K562 (cell line): ENCODE results near the gene IL12RB2.

Experiments used
- C11orf30 ChIP-seq: fragments of 450-650 bp; IDR thresholded peaks from 2 replicates; pipeline ENCODE4 v1.6.1; 2016; ENCODE audit warnings: low read depth, mild to moderate bottlenecking
- CBX1 ChIP-seq: sonication (generic); IDR thresholded peaks from 2 replicates; pipeline ENCODE4 v1.6.1; 2016; ENCODE audit warnings: antibody characterized with exemption, low read depth, mild to moderate bottlenecking
- CTCF ChIP-seq, 3 experiments: IDR thresholded peaks in 2 of 3; conservative IDR thresholded peaks in 1 of 3; 2 replicates each; pipeline ENCODE4 v1.5.1; 2011 to 2012; ENCODE audit warnings: low read length in 3 of 3, mild to moderate bottlenecking in 3 of 3, control low read depth in 2 of 3, improper control_type of control experiment in 1 of 3, inconsistent platforms in 1 of 3, low read depth in 1 of 3, mixed read lengths in 1 of 3, moderate library complexity in 1 of 3; ENCODE audit not compliant: insufficient read depth in 2 of 3
- ETV5 ChIP-seq: sonication (generic); formaldehyde crosslinking; IDR thresholded peaks from 2 replicates; pipeline ENCODE4 v1.4.0; 2020; ENCODE audit warnings: low read depth, mild to moderate bottlenecking, missing genetic modification reagents
- FOS ChIP-seq: IDR thresholded peaks from 3 replicates; pipeline ENCODE4 v1.6.1; 2011; ENCODE audit not compliant: insufficient read length; ENCODE audit errors: extremely low read depth
- NFRKB ChIP-seq: fragments of 450-650 bp; IDR thresholded peaks from 2 replicates; pipeline ENCODE4 v1.6.1; 2016; ENCODE audit warnings: low read depth
- POLR2AphosphoS2 ChIP-seq: IDR thresholded peaks from 2 replicates; pipeline ENCODE4 v1.6.1; 2012; ENCODE audit warnings: low read length, improper control_type of control experiment
- REST ChIP-seq, 2 experiments: fragments of 450-650 bp; formaldehyde crosslinking in 1 of 2; IDR thresholded peaks; 2 replicates each; pipeline versions ENCODE4 v1.4.0 to v1.6.1; 2014 to 2020; ENCODE audit warnings: mild to moderate bottlenecking in 2 of 2, borderline replicate concordance in 1 of 2, low read depth in 1 of 2
- SMAD4 ChIP-seq: fragments of 250-450 bp; sonication (Bioruptor Pico); conservative IDR thresholded peaks from 2 replicates; pipeline ENCODE4 v1.8.0; 2021; ENCODE audit warnings: inconsistent platforms, mild to moderate bottlenecking, moderate library complexity
- YY1 ChIP-seq, 3 experiments: IDR thresholded peaks; 2 replicates each; pipeline ENCODE4 v1.6.1; 2011; ENCODE audit warnings: low read length in 2 of 3, mild to moderate bottlenecking in 2 of 3, moderate library complexity in 2 of 3, borderline replicate concordance in 1 of 3, control low read depth in 1 of 3, low read depth in 1 of 3; ENCODE audit not compliant: insufficient read depth in 3 of 3, insufficient replicate concordance in 2 of 3, control insufficient read depth in 1 of 3, insufficient read length in 1 of 3; ENCODE audit errors: extremely low read depth in 1 of 3
- ZFX ChIP-seq: sonication (generic); formaldehyde crosslinking; IDR thresholded peaks from 2 replicates; pipeline ENCODE4 v1.8.0; 2022; ENCODE audit warnings: mild to moderate bottlenecking, missing genetic modification reagents, moderate library complexity
- ZKSCAN1 ChIP-seq: fragments of 150-350 bp; IDR thresholded peaks from 2 replicates; pipeline ENCODE4 v1.6.1; 2016; ENCODE audit warnings: low read depth, low read length
- ZNF232 ChIP-seq: sonication (generic); formaldehyde crosslinking; IDR thresholded peaks from 2 replicates; pipeline ENCODE4 v1.8.0; 2022; ENCODE audit warnings: mild to moderate bottlenecking, missing genetic modification reagents
- TF ChIP-seq, protein P1 (sequence below), 2 experiments: IDR thresholded peaks; 2 replicates each; pipeline ENCODE4 v1.6.1; 2011; ENCODE audit warnings: borderline replicate concordance in 1 of 2, control low read depth in 1 of 2, low read depth in 1 of 2, low read length in 1 of 2, mild to moderate bottlenecking in 1 of 2, mixed read lengths in 1 of 2, moderate library complexity in 1 of 2; ENCODE audit not compliant: insufficient read depth in 1 of 2, insufficient read length in 1 of 2, poor library complexity in 1 of 2, severe bottlenecking in 1 of 2; ENCODE audit errors: extremely low read depth in 1 of 2

GRCh38 chr1:67307251-67308060 is at the start of gene IL12RB2:
- TF ChIP-seq ETV5 (CRISPR knock-in tag) (no peak), CTCF (IDR thresholded peaks at IDR 0.05 in 2 of 3, conservative IDR thresholded peaks at IDR 0.05 in 1 of 3; ENCODE audit: insufficient read depth in 2 of 3, low read depth in 1 of 3, low read length in 3 of 3) (no peak), NFRKB (no peak), FOS (no peak), CBX1 (no peak), YY1 (IDR thresholded peaks at IDR 0.05; ENCODE audit: borderline replicate concordance in 1 of 3, control insufficient read depth in 1 of 3, extremely low read depth in 1 of 3, insufficient read depth in 3 of 3, insufficient read length in 1 of 3, insufficient replicate concordance in 2 of 3, low read depth in 1 of 3, low read length in 2 of 3) (no peak), ZNF232 (CRISPR knock-in tag) (no peak), POLR2AphosphoS2 (no peak), REST (IDR thresholded peaks at IDR 0.05; ENCODE audit: borderline replicate concordance) (no peak), REST (CRISPR knock-in tag; IDR thresholded peaks at IDR 0.05; ENCODE audit: low read depth) (no peak), C11orf30 (no peak), SMAD4 (CRISPR knock-in tag) (no peak), ZFX (CRISPR knock-in tag) (no peak), ZKSCAN1 (no peak)
- TF ChIP-seq, protein P1, sequence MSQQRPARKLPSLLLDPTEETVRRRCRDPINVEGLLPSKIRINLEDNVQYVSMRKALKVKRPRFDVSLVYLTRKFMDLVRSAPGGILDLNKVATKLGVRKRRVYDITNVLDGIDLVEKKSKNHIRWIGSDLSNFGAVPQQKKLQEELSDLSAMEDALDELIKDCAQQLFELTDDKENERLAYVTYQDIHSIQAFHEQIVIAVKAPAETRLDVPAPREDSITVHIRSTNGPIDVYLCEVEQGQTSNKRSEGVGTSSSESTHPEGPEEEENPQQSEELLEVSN (IDR thresholded peaks at IDR 0.05; ENCODE audit: borderline replicate concordance in 1 of 2, extremely low read depth in 1 of 2, insufficient read depth in 1 of 2, insufficient read length in 1 of 2, low read depth in 1 of 2, low read length in 1 of 2, poor library complexity in 1 of 2, severe bottlenecking in 1 of 2) = no peak
